Naive thymus-derived CD8-positive, alpha-beta T cell (primary cell): Measurements from ENCODE around the gene EIF4G1. TPM values are rescaled to one million over a fixed set of nuclear protein-coding genes. Genes with fewer than 3 reads are reported as not detected.

Experiments used
- ATAC-seq, 2 donors: fragments of 150-1000 bp; cut with Tn5 transposase in 1 of 2; sonication (Bioruptor Pico), chemical (Tn5 transposase) in 1 of 2; 1 replicate in 1 of 2; 2 replicates in 1 of 2; pipeline ENCODE4 v1.10.0; 2021; ENCODE audit warnings: mild to moderate bottlenecking in 2 of 2, moderate library complexity in 2 of 2
- POLR2A ChIA-PET: fragments of 350-600 bp; sonication (Branson Sonifier 250); formaldehyde crosslinking; loops from one replicate; lab custom pipeline; 2021; ENCODE audit warnings: antibody characterized with exemption; lab: Charles Lee
- DNase-seq, 10 donors: peaks; one replicate each; pipeline versions ENCODE4 v3.0.0 to v3.0.0-alpha.2; 2020 to 2022
- H3K27ac Mint-ChIP-seq, 10 donors: one replicate each; pipeline ENCODE4 v1.8.0; 2020 to 2022; ENCODE audit warnings: mild to moderate bottlenecking in 10 of 10, mixed read lengths in 10 of 10, moderate library complexity in 4 of 10, inconsistent platforms in 1 of 10
- H3K27me3 Mint-ChIP-seq, 5 donors: one replicate each; pipeline ENCODE4 v1.8.0; 2021 to 2022; ENCODE audit warnings: mixed read lengths in 5 of 5
- H3K36me3 Mint-ChIP-seq, 3 donors: one replicate each; pipeline ENCODE4 v1.8.0; 2020 to 2022; ENCODE audit warnings: mixed read lengths in 3 of 3, mild to moderate bottlenecking in 2 of 3, inconsistent platforms in 1 of 3
- H3K4me1 Mint-ChIP-seq, 4 donors: one replicate each; pipeline ENCODE4 v1.8.0; 2021 to 2022; ENCODE audit warnings: mixed read lengths in 4 of 4
- H3K4me3 Mint-ChIP-seq, 10 donors: one replicate each; pipeline ENCODE4 v1.8.0; 2020 to 2022; ENCODE audit warnings: mild to moderate bottlenecking in 10 of 10, mixed read lengths in 10 of 10, moderate library complexity in 6 of 10, inconsistent platforms in 1 of 10
- H3K9me3 Mint-ChIP-seq, 9 donors: one replicate each; pipeline ENCODE4 v1.8.0; 2020 to 2022; ENCODE audit warnings: mixed read lengths in 9 of 9, mild to moderate bottlenecking in 3 of 9, inconsistent platforms in 1 of 9, moderate library complexity in 1 of 9
- polyA plus RNA-seq, 3 donors: library from polyadenylated mRNA; unstranded; fragments of 300-500 nt; fragmentation: Illumina TruSeq; gene quantifications; one replicate each; pipeline ENCODE4 v1.2.3, GENCODE V29; 2021
- total RNA-seq, 8 experiments: library from RNA in 2 of 8; stranded (reverse) in 2 of 8; gene quantifications; one replicate each; pipeline ENCODE4 v1.2.3 and lab custom pipeline; 2021 to 2026

Gene EIF4G1
- total and polyA plus RNA-seq, 5 experiments from 2014 or later, result 13.6 to 229 (median 44.6) TPM

GRCh38 chr3:184349563-184350470, 35.4 kb downstream of the EIF4G1 start:
- ATAC-seq (no peak), DNase-seq (no peak)
- H3K36me3 Mint-ChIP-seq, result no peaks in the 10 kb centered on the region
- H3K27me3 Mint-ChIP-seq, result no peaks in the 10 kb centered on the region
- no peaks in the 10 kb centered on the region for H3K9me3 Mint-ChIP-seq
- peaks cover 0 to 6% (median 1%) of the 10 kb centered on the region in 4 donors for H3K4me1 Mint-ChIP-seq
- POLR2A ChIA-PET, result no interaction called here
- no peak overlapping the region for H3K4me3 Mint-ChIP-seq
- H3K27ac Mint-ChIP-seq, result peak overlapping the region in 1 of 10 donors; percentile 33

GRCh38 chr3:184350618-184351017, 36.2 kb downstream of the EIF4G1 start:
- ATAC-seq (no peak), DNase-seq (no peak)
- no peaks in the 10 kb centered on the region for H3K9me3 Mint-ChIP-seq
- H3K4me3 Mint-ChIP-seq, result no peak overlapping the region
- no peak overlapping the region for H3K27ac Mint-ChIP-seq
- POLR2A ChIA-PET, result no interaction called here
- H3K27me3 Mint-ChIP-seq, result no peaks in the 10 kb centered on the region
- H3K4me1 Mint-ChIP-seq, result peaks cover 0 to 3% (median under 1%) of the 10 kb centered on the region in 4 donors
- peaks cover 0 to 5% (median 0%) of the 10 kb centered on the region in 3 donors for H3K36me3 Mint-ChIP-seq

- DNase-seq, result no peak
- no peak overlapping the region for H3K4me3 Mint-ChIP-seq
- peaks cover 0 to 5% (median 0%) of the 10 kb centered on the region in 3 donors for H3K36me3 Mint-ChIP-seq
- no peaks in the 10 kb centered on the region for H3K9me3 Mint-ChIP-seq
- H3K27ac Mint-ChIP-seq, result peak overlapping the region in 1 of 10 donors; percentile 15
- H3K27me3 Mint-ChIP-seq, result no peaks in the 10 kb centered on the region
- no peak for ATAC-seq
- POLR2A ChIA-PET, result no interaction called here
- H3K4me1 Mint-ChIP-seq, result peaks cover 0 to 3% (median 0%) of the 10 kb centered on the region in 4 donors
Measured at GRCh38 chr3:184351511-184352148, 37.2 kb downstream of the EIF4G1 start.

GRCh38 chr3:184352149-184352785, 37.9 kb downstream of the EIF4G1 start:
- POLR2A ChIA-PET, result no interaction called here
- Mint-ChIP-seq H3K4me1 (peaks cover 0 to 3% (median 0%) of the 10 kb centered on the region in 4 donors), H3K36me3 (peaks cover 0 to 5% (median 0%) of the 10 kb centered on the region in 3 donors), H3K27ac (peak overlapping the region in 1 of 10 donors; percentile 40), H3K9me3 (no peaks in the 10 kb centered on the region), H3K27me3 (no peaks in the 10 kb centered on the region), H3K4me3 (no peak overlapping the region)
- peak in 1 of 10 donors; percentile 50 for DNase-seq
- ATAC-seq, result no peak

DNA sequence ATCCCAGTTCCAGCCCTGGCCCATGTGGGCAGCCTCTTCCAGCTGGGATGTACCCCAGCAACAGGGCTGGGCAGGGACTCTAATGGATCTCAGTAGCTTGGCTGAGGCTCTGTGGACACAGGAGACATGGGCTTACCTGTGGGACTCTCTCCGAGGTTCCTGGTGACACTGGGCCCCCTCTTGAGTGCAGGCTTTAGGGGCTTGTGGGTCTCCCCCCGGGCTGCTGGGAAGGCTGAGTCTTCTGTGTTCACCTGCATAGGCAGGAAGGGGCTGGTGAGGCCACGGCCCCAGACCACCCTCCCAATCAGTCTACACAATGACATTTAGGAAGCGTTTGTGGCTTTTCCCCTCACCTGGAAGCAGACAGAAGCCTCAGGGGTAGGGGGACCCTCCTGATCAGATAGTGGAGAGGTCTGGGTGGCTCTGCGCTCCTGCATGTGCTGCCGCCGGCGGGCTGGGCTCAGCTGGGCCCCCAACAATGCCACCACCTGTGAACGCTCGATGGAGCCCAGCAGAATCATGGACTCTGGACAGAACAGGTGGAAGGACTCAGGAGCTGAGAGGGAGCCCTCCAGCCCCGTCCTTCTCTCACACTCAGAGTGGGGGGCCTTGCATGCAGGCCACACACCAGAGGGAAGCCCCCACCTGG, 38.6 kb downstream of the EIF4G1 start:
- Mint-ChIP-seq H3K4me3 (no peak overlapping the region), H3K9me3 (no peaks in the 10 kb centered on the region), H3K27me3 (no peaks in the 10 kb centered on the region), H3K4me1 (peaks cover 0 to 3% (median 0%) of the 10 kb centered on the region in 4 donors), H3K36me3 (peaks cover 0 to 5% (median 0%) of the 10 kb centered on the region in 3 donors), H3K27ac (no peak overlapping the region)
- DNase-seq, result no peak
- no peak for ATAC-seq
- POLR2A ChIA-PET, result interaction anchor here (0.6 to 1.4 kb wide), 2 partner anchors 9 to 61 kb away, joined by 4 to 7 read pairs; no protein-coding TSS in a partner anchor

DNA sequence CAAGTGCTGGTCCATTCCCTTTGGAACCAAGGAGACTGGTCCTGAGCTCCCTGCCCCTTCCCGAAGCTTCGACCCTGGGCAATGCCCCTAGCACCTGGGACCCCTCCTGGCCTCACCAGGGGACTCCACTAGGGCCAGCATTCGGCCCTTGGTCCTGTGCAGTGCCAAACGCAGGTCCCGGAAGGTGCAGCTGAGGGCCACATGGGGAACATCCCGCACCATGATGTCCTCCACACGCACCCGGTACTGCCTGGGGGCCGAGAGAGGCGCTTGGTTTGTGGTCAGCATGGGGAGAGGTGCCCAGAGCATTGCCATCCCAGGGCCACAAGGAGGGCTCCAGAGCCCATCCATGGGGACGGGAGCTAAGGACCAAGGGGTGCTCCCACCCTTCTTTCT, 39.1 kb downstream of the EIF4G1 start:
- H3K27me3 Mint-ChIP-seq, result no peaks in the 10 kb centered on the region
- H3K9me3 Mint-ChIP-seq, result no peaks in the 10 kb centered on the region
- peaks cover 0 to 5% (median 0%) of the 10 kb centered on the region in 3 donors for H3K36me3 Mint-ChIP-seq
- H3K27ac Mint-ChIP-seq, result no peak overlapping the region
- no peak for DNase-seq
- ATAC-seq, result no peak
- no peak overlapping the region for H3K4me3 Mint-ChIP-seq
- peaks cover 0 to 3% (median 0%) of the 10 kb centered on the region in 4 donors for H3K4me1 Mint-ChIP-seq
- POLR2A ChIA-PET, result interaction anchor here (0.6 to 1.4 kb wide), 2 partner anchors 9 to 60 kb away, joined by 4 to 7 read pairs; no protein-coding TSS in a partner anchor

DNA sequence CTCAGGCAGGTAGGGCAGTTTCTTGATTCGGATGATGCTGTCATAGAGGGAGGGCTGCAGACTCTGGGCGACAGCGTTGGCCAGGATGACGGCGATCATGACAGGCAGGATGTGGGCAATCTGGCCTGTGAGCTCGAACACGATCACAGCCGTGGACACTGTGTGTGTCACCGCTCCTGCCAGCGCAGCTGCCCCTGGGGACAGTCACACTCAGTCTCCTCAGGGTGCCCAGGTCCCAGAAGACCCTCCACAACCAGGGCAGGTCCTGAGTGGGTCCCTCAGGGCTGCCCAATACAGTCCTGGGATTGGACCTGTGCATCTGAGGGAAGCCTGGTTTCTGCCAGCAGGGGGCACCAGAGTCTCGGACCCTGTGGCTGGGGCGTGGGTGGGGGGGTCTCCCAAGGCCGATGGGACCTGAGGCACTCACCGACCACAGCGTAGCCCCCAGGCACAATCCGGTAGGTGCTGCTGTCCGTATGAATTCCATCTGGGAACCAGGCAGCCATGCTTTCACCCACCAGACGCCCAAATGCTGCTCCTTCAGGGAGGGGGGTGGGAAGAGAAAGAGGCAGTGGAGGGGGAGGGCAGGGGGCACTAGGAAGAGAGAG, 39.8 kb downstream of the EIF4G1 start:
- no peak overlapping the region for H3K27ac Mint-ChIP-seq
- no peaks in the 10 kb centered on the region for H3K9me3 Mint-ChIP-seq
- POLR2A ChIA-PET, result interaction anchor here (1.4 kb wide), 1 partner anchor 8 kb away, joined by 7 read pairs; no protein-coding TSS in a partner anchor
- DNase-seq (peak; percentile 26 to 82 (median 56)), ATAC-seq (peak; percentile 81 to 96)
- peaks cover 0 to 5% (median 0%) of the 10 kb centered on the region in 3 donors for H3K36me3 Mint-ChIP-seq
- peak overlapping the region in 1 of 10 donors; percentile 22 for H3K4me3 Mint-ChIP-seq
- no peaks in the 10 kb centered on the region for H3K27me3 Mint-ChIP-seq
- H3K4me1 Mint-ChIP-seq, result peaks cover 0 to 3% (median 0%) of the 10 kb centered on the region in 4 donors

- H3K27ac Mint-ChIP-seq, result no peak overlapping the region
- POLR2A ChIA-PET, result no interaction called here
- H3K9me3 Mint-ChIP-seq, result no peaks in the 10 kb centered on the region
- peaks cover 0 to 3% (median under 1%) of the 10 kb centered on the region in 4 donors for H3K4me1 Mint-ChIP-seq
- ATAC-seq, result no peak
- DNase-seq, result no peak
- no peak overlapping the region for H3K4me3 Mint-ChIP-seq
- no peaks in the 10 kb centered on the region for H3K27me3 Mint-ChIP-seq
- peaks cover 0 to 5% (median 0%) of the 10 kb centered on the region in 3 donors for H3K36me3 Mint-ChIP-seq
Measured at GRCh38 chr3:184354754-184355153, 40.3 kb downstream of the EIF4G1 start.

DNA sequence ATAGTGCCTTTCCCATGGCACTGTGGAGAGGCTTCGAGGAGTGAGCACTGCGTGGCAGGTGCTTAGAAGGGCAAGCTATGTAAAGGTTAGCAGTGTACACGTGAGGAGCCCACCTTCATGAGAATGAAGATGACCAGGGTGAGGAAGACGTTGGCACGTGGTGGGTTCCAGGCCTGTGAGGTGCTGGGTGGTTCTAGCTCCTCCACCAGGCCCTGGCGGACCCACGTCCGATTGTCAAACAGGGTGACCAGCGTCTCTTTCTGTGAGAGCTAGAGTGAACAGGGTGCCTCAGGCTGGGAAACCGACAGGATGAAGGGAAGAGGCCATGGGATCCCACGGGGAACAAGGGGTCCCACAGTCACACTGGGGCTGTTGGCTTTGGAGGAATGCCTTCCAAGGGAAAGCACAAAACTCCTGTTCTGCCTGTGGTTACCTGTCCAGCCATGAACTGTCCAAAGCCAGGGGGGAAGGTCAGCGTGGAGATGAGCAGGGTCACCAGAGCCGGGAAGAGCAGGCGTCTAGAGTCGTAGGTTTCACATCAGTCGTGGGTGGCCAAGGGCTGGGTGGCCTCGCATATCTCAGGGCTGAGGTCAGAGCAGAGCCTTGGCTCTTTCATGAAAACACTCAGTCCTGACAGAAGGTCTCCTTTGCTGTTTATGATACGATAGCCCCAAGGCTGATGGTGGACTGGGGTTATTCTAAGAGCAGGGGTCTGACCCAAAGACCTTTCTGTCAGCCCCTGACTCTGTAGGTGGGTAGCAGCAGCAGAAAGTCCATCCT, 41.0 kb downstream of the EIF4G1 start:
- ATAC-seq (no peak), DNase-seq (no peak)
- POLR2A ChIA-PET, result no interaction called here
- Mint-ChIP-seq H3K36me3 (peaks cover 0 to 5% (median 0%) of the 10 kb centered on the region in 3 donors), H3K4me1 (peaks cover 2 to 9% (median 5%) of the 10 kb centered on the region in 4 donors), H3K27ac (peak overlapping the region in 2 of 10 donors; percentile 9 to 79), H3K27me3 (no peaks in the 10 kb centered on the region), H3K4me3 (no peak overlapping the region), H3K9me3 (no peaks in the 10 kb centered on the region)

- Mint-ChIP-seq H3K36me3 (peaks cover 0 to 5% (median 0%) of the 10 kb centered on the region in 3 donors), H3K4me3 (peak overlapping the region in 2 of 10 donors; percentile 45 to 48), H3K27me3 (no peaks in the 10 kb centered on the region), H3K9me3 (no peaks in the 10 kb centered on the region), H3K27ac (no peak overlapping the region), H3K4me1 (peaks cover 7 to 21% (median 12%) of the 10 kb centered on the region in 4 donors)
- peak in 1 of 10 donors; percentile 28 for DNase-seq
- POLR2A ChIA-PET, result no interaction called here
- ATAC-seq, result no peak
Measured at GRCh38 chr3:184357248-184358123, 43.1 kb downstream of the EIF4G1 start.
